K562 (cell line): ENCODE data around the gene AGFG2.

Source experiments
- CC2D1A ChIP-seq: fragments of 450-650 bp; IDR thresholded peaks from 2 replicates; pipeline ENCODE4 v1.6.1; 2017; ENCODE audit warnings: mild to moderate bottlenecking
- EP300 ChIP-seq: IDR thresholded peaks from 2 replicates; pipeline ENCODE4 v1.6.1; 2012; ENCODE audit warnings: low read length, improper control_type of control experiment
- JUND ChIP-seq, 2 experiments: IDR thresholded peaks; 2 replicates in 1 of 2; 3 replicates in 1 of 2; pipeline ENCODE4 v1.6.1; 2011; ENCODE audit warnings: borderline replicate concordance in 2 of 2, low read depth in 2 of 2, low read length in 2 of 2, improper control_type of control experiment in 1 of 2, missing biosample characterization in 1 of 2, missing genetic modification characterization in 1 of 2, missing genetic modification reagents in 1 of 2
- MAFF ChIP-seq: IDR thresholded peaks from 2 replicates; pipeline ENCODE4 v1.6.1; 2012; ENCODE audit warnings: low read length, improper control_type of control experiment
- NFYB ChIP-seq: IDR thresholded peaks from 2 replicates; pipeline ENCODE4 v1.6.1; 2011; ENCODE audit warnings: mild to moderate bottlenecking, moderate library complexity; ENCODE audit not compliant: insufficient read length; ENCODE audit errors: extremely low read depth
- TCF7L2 ChIP-seq: fragments of 150-350 bp; IDR thresholded peaks from 2 replicates; pipeline ENCODE4 v1.6.1; 2016; ENCODE audit warnings: low read depth, mild to moderate bottlenecking, low read length, moderate library complexity
- TRIM24 ChIP-seq, 2 experiments: fragments of 450-650 bp; IDR thresholded peaks; 2 replicates each; pipeline ENCODE4 v1.6.1; 2016
- ZBED1 ChIP-seq: IDR thresholded peaks from 2 replicates; pipeline ENCODE4 v1.6.1; 2014
- ZFX ChIP-seq: sonication (generic); formaldehyde crosslinking; IDR thresholded peaks from 2 replicates; pipeline ENCODE4 v1.8.0; 2022; ENCODE audit warnings: mild to moderate bottlenecking, missing genetic modification reagents, moderate library complexity
- ZNF133 ChIP-seq: fragments of 250-450 bp; sonication (Bioruptor Pico); IDR thresholded peaks from 2 replicates; pipeline ENCODE4 v1.4.0; 2020; ENCODE audit warnings: mild to moderate bottlenecking
- TF ChIP-seq, protein P1 (sequence below): conservative IDR thresholded peaks from 2 replicates; pipeline ENCODE4 v1.6.1; 2011; ENCODE audit warnings: low read depth, mild to moderate bottlenecking, low read length; ENCODE audit not compliant: control insufficient read depth
- TF ChIP-seq, protein P2 (sequence below), 2 experiments: fragments of 450-650 bp; formaldehyde crosslinking in 1 of 2; IDR thresholded peaks; 2 replicates each; pipeline versions ENCODE4 v1.4.0 to v1.6.1; 2014 to 2020; ENCODE audit warnings: mild to moderate bottlenecking in 2 of 2, borderline replicate concordance in 1 of 2, low read depth in 1 of 2
- TF ChIP-seq, protein P3 (sequence below), 3 experiments: fragments of 200-800 bp in 1 of 3; sonication (Bioruptor generic) in 1 of 3; sonication (generic) in 1 of 3; formaldehyde crosslinking in 1 of 3; IDR thresholded peaks; 2 replicates each; pipeline versions ENCODE4 v1.6.1 to v1.8.0; 2016 to 2022; ENCODE audit warnings: mild to moderate bottlenecking in 2 of 3, missing compliant biosample characterization in 2 of 3, missing genetic modification characterization in 2 of 3, missing genetic modification reagents in 1 of 3

DNA sequence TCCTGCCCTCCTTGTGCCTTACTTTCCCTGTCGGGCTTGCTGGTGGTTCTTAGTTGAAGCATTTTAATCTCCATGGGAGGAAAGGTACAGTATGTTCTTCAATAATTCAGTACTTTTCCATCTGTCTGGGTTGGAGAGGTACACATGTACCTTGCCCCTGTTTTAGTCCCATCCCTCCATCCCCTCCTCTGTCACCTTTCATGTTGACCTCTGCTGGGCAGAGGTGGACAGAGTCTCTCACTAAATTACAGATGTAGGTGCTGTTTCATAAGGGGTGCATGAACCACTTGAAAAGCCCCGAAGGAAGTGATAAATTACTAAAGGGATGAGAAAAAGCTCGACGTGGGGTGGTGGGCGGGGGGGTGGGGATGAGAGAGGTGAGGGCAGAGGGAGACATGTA lies 5.4 kb downstream of the AGFG2 start:
- no peak for TF ChIP-seq TRIM24 (IDR thresholded peaks at IDR 0.05)
- TF ChIP-seq TCF7L2, result no peak
- TF ChIP-seq, protein P1, sequence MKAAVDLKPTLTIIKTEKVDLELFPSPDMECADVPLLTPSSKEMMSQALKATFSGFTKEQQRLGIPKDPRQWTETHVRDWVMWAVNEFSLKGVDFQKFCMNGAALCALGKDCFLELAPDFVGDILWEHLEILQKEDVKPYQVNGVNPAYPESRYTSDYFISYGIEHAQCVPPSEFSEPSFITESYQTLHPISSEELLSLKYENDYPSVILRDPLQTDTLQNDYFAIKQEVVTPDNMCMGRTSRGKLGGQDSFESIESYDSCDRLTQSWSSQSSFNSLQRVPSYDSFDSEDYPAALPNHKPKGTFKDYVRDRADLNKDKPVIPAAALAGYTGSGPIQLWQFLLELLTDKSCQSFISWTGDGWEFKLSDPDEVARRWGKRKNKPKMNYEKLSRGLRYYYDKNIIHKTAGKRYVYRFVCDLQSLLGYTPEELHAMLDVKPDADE, result no peak
- no peak for TF ChIP-seq ZBED1
- TF ChIP-seq, protein P2, sequence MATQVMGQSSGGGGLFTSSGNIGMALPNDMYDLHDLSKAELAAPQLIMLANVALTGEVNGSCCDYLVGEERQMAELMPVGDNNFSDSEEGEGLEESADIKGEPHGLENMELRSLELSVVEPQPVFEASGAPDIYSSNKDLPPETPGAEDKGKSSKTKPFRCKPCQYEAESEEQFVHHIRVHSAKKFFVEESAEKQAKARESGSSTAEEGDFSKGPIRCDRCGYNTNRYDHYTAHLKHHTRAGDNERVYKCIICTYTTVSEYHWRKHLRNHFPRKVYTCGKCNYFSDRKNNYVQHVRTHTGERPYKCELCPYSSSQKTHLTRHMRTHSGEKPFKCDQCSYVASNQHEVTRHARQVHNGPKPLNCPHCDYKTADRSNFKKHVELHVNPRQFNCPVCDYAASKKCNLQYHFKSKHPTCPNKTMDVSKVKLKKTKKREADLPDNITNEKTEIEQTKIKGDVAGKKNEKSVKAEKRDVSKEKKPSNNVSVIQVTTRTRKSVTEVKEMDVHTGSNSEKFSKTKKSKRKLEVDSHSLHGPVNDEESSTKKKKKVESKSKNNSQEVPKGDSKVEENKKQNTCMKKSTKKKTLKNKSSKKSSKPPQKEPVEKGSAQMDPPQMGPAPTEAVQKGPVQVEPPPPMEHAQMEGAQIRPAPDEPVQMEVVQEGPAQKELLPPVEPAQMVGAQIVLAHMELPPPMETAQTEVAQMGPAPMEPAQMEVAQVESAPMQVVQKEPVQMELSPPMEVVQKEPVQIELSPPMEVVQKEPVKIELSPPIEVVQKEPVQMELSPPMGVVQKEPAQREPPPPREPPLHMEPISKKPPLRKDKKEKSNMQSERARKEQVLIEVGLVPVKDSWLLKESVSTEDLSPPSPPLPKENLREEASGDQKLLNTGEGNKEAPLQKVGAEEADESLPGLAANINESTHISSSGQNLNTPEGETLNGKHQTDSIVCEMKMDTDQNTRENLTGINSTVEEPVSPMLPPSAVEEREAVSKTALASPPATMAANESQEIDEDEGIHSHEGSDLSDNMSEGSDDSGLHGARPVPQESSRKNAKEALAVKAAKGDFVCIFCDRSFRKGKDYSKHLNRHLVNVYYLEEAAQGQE (IDR thresholded peaks at IDR 0.05; ENCODE audit: borderline replicate concordance), result no peak
- TF ChIP-seq, protein P2 (CRISPR knock-in tag; IDR thresholded peaks at IDR 0.05; ENCODE audit: low read depth), result no peak
- TF ChIP-seq, protein P3, sequence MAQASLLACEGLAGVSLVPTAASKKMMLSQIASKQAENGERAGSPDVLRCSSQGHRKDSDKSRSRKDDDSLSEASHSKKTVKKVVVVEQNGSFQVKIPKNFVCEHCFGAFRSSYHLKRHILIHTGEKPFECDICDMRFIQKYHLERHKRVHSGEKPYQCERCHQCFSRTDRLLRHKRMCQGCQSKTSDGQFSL (CRISPR knock-in tag; IDR thresholded peaks at IDR 0.05), result no peak
- TF ChIP-seq, protein P3 (tag; IDR thresholded peaks at IDR 0.05), result no peak
- no peak for TF ChIP-seq NFYB
- TF ChIP-seq CC2D1A, result no peak
- TF ChIP-seq EP300, result no peak
- no peak for TF ChIP-seq MAFF
- TF ChIP-seq ZFX (CRISPR knock-in tag), result no peak
- no peak for TF ChIP-seq JUND (IDR thresholded peaks at IDR 0.05; ENCODE audit: borderline replicate concordance, low read depth, low read length)
- no peak for TF ChIP-seq JUND (tag; IDR thresholded peaks at IDR 0.05; ENCODE audit: borderline replicate concordance, low read depth, low read length)
- no peak for TF ChIP-seq ZNF133 (CRISPR knock-in tag)
